GM23248 (cell line): ENCODE measurements around the gene TMEM51.

Experiments
- EZH2 ChIP-seq: fragments of 200-600 bp; sonication (generic); IDR thresholded peaks from 2 replicates; pipeline ENCODE4 v1.6.1; 2018; ENCODE audit warnings: antibody characterized with exemption, mild to moderate bottlenecking; ENCODE audit not compliant: insufficient read depth, poor library complexity, severe bottlenecking
- EZH2phosphoT487 ChIP-seq: fragments of 200-600 bp; sonication (generic); IDR thresholded peaks from 2 replicates; pipeline ENCODE4 v1.6.1; 2018; ENCODE audit warnings: antibody characterized with exemption, moderate library complexity, mild to moderate bottlenecking, low read depth; ENCODE audit not compliant: insufficient read depth

DNA sequence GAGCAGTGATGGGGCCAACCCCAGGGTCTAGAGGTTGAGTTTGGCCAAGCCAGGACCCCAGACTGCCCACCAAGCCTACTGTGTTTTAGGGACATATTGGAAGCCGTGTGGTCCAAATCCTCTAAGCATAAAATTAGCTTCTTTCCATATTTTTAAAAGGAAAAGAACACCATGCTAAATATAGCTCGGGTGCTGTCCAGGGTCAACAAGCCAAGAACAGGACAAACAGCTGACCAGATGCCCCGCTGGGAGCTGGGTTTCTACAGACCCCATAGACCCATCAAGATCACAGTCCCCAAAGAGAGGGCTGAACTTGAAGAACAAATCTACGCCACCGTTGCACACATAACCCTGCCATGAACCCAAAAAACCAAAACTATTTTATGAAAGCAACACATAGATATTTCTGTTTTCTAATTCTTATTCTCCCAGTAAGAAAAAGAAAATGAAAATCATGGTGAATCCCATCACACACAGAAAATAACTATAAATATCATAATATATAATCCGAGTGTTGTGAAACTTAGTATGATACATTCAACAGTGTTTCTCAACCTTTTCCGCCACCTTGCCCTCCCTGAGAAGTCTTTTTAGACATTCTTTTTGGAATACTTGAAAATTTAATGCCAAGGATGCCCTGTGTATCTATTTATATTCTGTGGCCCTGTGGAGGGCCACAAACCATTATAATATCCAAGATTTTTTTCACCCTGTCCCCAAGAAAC is 57.3 kb downstream of the TMEM51 start:
- no peak for TF ChIP-seq EZH2
- TF ChIP-seq EZH2phosphoT487 = no peak
